NCI-H345 treated with DMSO at 0.1 percent for 48 hours (cell line): ENCODE data around the gene RPL13A.

Experiments used
- DNase-seq: peaks from one replicate; lab custom pipeline; 2025; ENCODE audit not compliant: unreplicated experiment; lab: John Stamatoyannopoulos, UW

Gene RPL13A

DNA sequence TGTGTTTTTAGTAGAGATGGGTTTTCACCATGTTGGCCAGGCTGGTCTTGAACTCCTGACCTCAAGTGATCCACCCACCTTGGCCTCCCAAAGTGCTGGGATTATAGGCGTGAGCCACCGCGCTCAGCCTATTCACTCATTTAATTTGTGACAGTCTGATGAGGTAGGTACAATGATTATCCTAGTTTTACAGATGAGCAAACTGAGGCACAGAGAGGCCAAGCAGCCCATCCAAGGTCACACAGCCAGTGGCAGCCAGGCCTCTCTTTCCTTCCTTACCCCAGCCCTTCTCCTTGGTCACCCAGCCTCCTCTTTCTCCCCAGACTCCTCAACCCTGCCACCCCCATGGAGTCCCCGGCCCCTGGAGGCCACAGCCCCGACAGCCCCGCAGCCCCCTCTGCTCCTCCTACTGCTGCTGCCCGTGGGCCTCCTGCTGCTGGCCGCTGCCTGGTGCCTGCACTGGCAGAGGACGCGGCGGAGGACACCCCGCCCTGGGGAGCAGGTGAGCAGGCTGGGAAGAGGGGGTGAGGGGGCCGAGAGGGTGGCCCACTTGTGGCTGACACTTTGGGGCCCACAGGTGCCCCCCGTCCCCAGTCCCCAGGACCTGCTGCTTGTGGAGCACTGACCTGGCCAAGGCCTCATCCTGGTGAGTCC lies 7.3 kb upstream of the RPL13A start:
- DNase-seq, result no peak

GRCh38 chr19:49481020-49481683 lies 6.3 kb upstream of the RPL13A start:
- DNase-seq, result no peak

- DNase-seq, result no peak
These were observed 1.2 kb upstream of the RPL13A start for GRCh38 chr19:49486232-49486631.

- DNase-seq, result no peak
These were observed 615 bp upstream of the RPL13A start for GRCh38 chr19:49486710-49487276.

- no peak for DNase-seq
These were observed 846 bp downstream of the RPL13A start for GRCh38 chr19:49488046-49488862.

DNA sequence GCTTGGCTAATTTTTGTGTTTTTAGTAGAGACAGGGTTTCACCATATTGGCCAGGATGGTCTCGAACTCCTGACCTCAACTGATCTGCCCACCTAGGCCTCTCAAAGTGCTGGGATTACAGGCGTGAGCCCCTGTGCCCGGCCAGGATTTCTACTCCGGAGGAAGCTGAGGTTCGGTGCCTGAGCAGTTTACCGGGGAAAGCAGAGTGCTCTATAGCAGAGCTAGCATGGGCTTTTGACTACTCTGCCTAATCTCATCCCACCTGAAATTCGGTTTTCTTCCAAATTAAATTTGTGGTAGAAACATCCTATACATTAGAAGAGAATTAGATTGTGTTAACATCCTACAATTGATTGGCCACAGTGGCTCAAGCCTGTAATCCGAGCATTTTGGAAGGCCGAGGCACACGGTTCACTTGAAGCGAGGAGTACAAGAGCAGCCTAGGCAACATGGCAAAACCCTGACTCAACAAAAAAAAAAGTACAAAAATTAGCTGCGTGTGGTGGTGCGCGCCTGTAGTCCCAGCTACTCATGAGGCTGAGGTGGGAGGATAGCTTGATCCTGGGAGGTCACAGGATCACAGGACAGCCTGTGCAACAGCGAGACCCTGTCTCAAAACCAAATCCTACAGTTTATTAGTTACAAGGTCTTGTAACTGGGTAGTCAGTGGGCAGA lies 1.6 kb downstream of the RPL13A start:
- no peak for DNase-seq

- no peak for DNase-seq
These were observed 2.3 kb downstream of the RPL13A start for GRCh38 chr19:49489601-49490167.

- no peak for DNase-seq
These were observed 3.0 kb downstream of the RPL13A start for GRCh38 chr19:49490287-49491029.

DNA sequence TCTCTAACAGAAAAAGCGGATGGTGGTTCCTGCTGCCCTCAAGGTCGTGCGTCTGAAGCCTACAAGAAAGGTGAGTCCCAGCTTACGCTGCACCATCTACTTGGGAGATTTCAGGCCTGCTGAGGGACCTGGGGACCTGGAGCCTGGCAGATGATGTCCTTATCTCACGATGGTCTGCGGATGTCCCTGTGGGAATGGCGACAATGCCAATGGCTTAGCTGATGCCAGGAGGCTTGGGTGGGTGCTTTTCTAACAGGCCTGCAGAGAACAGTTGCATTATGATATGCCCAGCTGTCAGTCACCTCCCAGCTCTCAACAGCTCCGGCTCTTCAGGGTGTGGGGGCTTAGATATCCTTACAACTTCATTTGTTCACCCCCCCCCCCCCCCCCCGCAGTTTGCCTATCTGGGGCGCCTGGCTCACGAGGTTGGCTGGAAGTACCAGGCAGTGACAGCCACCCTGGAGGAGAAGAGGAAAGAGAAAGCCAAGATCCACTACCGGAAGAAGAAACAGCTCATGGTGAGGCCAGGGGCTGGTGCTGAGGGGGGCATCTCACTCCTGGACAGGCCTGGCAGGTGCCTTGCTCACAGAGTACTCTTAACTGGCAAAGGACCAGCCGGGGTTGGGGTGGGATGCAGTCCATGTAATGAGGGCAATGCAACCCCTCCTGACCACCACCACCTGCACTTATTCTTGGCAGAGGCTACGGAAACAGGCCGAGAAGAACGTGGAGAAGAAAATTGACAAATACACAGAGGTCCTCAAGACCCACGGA lies 3.8 kb downstream of the RPL13A start:
- DNase-seq, result no peak

- no peak for DNase-seq
These were observed 4.6 kb downstream of the RPL13A start for GRCh38 chr19:49491804-49492572.

GRCh38 chr19:49492573-49493405 lies 5.4 kb downstream of the RPL13A start:
- no peak for DNase-seq

DNA sequence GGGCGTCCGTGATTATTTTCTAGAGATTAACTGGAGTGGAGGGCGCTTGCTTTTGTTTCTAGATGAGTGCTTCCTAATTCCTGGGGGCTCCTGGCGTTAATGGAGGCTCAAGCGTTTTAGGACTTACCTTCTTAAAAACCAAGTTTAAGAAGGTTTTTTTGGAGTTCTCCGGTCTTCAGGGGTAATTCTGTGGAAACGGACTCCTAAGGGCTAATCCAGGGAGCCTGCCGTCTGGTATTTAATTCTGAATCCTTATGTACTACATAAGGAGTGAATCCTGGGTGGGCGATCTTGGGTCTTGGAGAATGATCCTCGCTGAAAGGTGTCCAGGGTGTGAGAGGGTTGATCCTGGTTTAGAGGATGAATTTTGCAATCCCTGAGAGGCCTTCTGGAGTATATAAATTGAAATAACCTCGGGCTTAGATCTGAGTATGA lies 9.2 kb downstream of the RPL13A start:
- no peak for DNase-seq

DNA sequence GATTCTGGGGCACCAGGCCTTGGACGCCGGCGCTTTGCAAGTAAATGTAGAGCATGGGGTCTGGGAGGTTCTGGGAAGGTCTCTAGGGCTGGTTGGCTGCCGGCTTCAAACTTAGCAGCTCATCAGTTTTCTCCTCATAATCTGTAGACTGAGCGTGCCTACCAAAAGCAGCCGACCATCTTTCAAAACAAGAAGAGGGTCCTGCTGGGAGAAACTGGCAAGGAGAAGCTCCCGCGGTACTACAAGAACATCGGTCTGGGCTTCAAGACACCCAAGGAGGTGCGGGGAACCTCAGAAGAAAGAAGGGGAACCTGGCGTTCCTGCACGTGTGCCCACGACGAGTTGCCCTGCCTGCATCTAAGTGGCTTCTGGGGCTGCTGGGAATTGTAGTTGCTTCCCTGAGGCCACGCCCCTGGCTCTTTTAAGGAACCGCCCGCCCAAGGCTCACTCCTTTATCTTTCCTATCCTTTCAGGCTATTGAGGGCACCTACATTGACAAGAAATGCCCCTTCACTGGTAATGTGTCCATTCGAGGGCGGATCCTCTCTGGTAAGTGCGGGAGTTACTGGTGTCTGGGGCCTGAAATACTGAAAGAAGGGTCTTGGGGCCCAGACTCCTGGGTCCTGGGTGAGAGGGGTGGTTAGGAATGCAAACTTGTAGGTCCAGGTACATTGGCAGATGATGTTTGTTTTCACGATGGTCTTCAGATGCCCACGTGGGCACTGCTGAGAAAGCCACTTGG lies 9.8 kb downstream of the RPL13A start:
- no peak for DNase-seq

DNA sequence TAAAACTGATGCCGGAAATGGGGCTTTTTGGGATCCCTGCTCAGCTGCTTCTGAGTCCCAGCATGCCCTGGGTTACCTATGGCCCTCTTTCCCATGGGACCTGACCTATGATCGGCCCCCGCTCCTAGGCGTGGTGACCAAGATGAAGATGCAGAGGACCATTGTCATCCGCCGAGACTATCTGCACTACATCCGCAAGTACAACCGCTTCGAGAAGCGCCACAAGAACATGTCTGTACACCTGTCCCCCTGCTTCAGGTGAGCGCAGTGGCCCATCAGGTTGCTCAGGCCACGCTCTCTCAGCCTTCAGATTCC lies 10.3 kb downstream of the RPL13A start:
- no peak for DNase-seq

DNA sequence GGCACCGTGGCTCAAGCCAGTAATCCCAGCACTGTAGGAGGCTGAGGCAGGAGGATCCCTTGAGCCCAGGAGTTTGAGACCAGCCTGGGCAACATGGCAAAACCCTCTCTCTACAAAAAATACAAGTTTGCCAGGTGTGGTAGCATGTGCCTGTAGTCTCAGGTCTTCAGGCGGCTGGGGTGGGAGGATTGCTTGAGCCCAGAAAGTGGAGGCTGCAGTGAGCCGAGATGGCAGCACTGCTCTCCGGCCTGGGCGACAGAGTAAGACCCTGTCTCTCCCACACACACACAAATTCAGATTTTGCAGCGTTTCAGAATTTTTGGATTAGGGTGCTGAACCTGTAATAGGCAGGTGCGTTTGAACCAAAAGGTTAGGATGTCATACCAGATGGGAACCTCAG lies 11.1 kb downstream of the RPL13A start:
- no peak for DNase-seq

- DNase-seq, result no peak
These were observed 11.7 kb downstream of the RPL13A start for GRCh38 chr19:49499030-49499670.
